ENCODE data around the gene DAB2.

DAB2 gene

DNA sequence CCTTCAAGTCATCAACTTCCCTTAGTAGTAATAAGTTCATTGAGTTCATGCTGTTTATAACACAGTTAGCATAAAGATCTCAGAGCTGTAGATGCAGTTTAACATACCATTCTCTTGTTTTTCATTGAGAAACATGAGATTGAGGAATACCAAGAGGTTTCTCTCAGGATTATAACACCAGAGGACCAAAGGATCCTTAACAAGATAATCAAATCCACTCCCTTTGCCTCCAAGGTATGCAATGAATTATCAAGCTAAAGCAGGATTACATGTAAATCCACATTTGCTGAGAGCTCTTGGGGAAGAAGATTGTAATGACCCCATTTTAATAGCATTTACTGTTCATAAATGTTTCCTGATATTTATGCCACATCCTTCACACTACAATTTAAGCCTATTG lies 35.1 kb upstream of the DAB2 start:
- Histone ChIP-seq H3K27ac (ENCODE audit: extremely low read depth, low read depth, low read length) (no peak overlapping the region), H3K4me1 (ENCODE audit: control insufficient read depth, insufficient read depth, low read length) (no peaks in the 10 kb centered on the region), H3K36me3 (ENCODE audit: control insufficient read depth in 2 of 2, insufficient read depth in 1 of 2, low read length in 2 of 2) (no peaks in the 10 kb centered on the region), H3K9me3 (ENCODE audit: control insufficient read depth, insufficient read depth, low read depth, low read length) (no peaks in the 10 kb centered on the region), H3K4me3 (ENCODE audit: low read depth, low read length) (no peak overlapping the region)
- CTCF ChIA-PET, result interaction anchor here (0.7 to 1.7 kb wide), 2 partner anchors 84 to 640 kb away, joined by 3 to 6 read pairs; no protein-coding TSS in a partner anchor
- TF ChIP-seq EGR2 (tag by site-specific recombination; IDR thresholded peaks at IDR 0.05; ENCODE audit: low read depth), result no peak
- POLR2A ChIA-PET, result no interaction called here

GRCh38 chr5:39459071-39459470 lies 34.3 kb upstream of the DAB2 start:
- Histone ChIP-seq H3K9me3 (ENCODE audit: control insufficient read depth, insufficient read depth, low read depth, low read length) (no peaks in the 10 kb centered on the region), H3K36me3 (ENCODE audit: control insufficient read depth in 2 of 2, insufficient read depth in 1 of 2, low read length in 2 of 2) (no peaks in the 10 kb centered on the region), H3K4me1 (ENCODE audit: control insufficient read depth, insufficient read depth, low read length) (no peaks in the 10 kb centered on the region), H3K4me3 (ENCODE audit: low read depth, low read length) (no peak overlapping the region), H3K27ac (ENCODE audit: extremely low read depth, low read depth, low read length) (no peak overlapping the region)
- ChIA-PET CTCF (interaction anchor here (1.7 kb wide), 1 partner anchor 83 kb away, joined by 6 read pairs; no protein-coding TSS in a partner anchor), POLR2A (no interaction called here)
- TF ChIP-seq ZNF792 (tag by site-specific recombination; IDR thresholded peaks at IDR 0.05) (no peak), HOXD13 (CRISPR knock-in tag; IDR thresholded peaks at IDR 0.05; ENCODE audit: borderline replicate concordance) (no peak)

GRCh38 chr5:39455645-39456044 lies 30.9 kb upstream of the DAB2 start:
- Histone ChIP-seq H3K9me3 (ENCODE audit: control insufficient read depth, insufficient read depth, low read depth, low read length) (no peaks in the 10 kb centered on the region), H3K36me3 (ENCODE audit: control insufficient read depth in 2 of 2, insufficient read depth in 1 of 2, low read length in 2 of 2) (no peaks in the 10 kb centered on the region), H3K4me3 (ENCODE audit: low read depth, low read length) (no peak overlapping the region), H3K27ac (ENCODE audit: extremely low read depth, low read depth, low read length) (no peak overlapping the region), H3K4me1 (ENCODE audit: control insufficient read depth, insufficient read depth, low read length) (no peaks in the 10 kb centered on the region)
- ChIA-PET CTCF (interaction anchor here (0.5 to 1.7 kb wide), 7 partner anchors 31 to 277 kb away, joined by 3 to 6 read pairs (median 3); no protein-coding TSS in a partner anchor), POLR2A (interaction anchor here (0.8 kb wide), 1 partner anchor 31 kb away, joined by 3 read pairs; the partner anchor contains the start of gene DAB2)
- TF ChIP-seq EGR2 (tag by site-specific recombination; IDR thresholded peaks at IDR 0.05; ENCODE audit: low read depth), result no peak
- TF ChIP-seq, protein P1, sequence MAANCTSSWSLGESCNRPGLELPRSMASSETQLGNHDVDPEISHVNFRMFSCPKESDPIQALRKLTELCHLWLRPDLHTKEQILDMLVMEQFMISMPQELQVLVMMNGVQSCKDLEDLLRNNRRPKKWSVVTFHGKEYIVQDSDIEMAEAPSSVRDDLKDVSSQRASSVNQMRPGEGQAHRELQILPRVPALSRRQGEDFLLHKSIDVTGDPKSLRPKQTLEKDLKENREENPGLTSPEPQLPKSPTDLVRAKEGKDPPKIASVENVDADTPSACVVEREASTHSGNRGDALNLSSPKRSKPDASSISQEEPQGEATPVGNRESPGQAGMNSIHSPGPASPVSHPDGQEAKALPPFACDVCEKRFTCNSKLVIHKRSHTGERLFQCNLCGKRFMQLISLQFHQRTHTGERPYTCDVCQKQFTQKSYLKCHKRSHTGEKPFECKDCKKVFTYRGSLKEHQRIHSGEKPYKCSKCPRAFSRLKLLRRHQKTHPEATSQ (tag by site-specific recombination; IDR thresholded peaks at IDR 0.05), result no peak
- TF ChIP-seq ZNF513 (tag by site-specific recombination; IDR thresholded peaks at IDR 0.05), result no peak
- no peak for TF ChIP-seq ZNF449 (tag by site-specific recombination; IDR thresholded peaks at IDR 0.05)
- TF ChIP-seq SCRT1 (tag by site-specific recombination; IDR thresholded peaks at IDR 0.05; ENCODE audit: borderline replicate concordance), result no peak
- TF ChIP-seq ZNF354C (tag by site-specific recombination; IDR thresholded peaks at IDR 0.05; ENCODE audit: borderline replicate concordance, low read depth), result no peak
- TF ChIP-seq BCL11B (tag by site-specific recombination; IDR thresholded peaks at IDR 0.05; ENCODE audit: low read depth), result no peak
- TF ChIP-seq ZNF529 (tag by site-specific recombination; IDR thresholded peaks at IDR 0.05; ENCODE audit: insufficient replicate concordance), result no peak
- TF ChIP-seq ZNF221 (tag by site-specific recombination; IDR thresholded peaks at IDR 0.05; ENCODE audit: borderline replicate concordance), result no peak

DNA sequence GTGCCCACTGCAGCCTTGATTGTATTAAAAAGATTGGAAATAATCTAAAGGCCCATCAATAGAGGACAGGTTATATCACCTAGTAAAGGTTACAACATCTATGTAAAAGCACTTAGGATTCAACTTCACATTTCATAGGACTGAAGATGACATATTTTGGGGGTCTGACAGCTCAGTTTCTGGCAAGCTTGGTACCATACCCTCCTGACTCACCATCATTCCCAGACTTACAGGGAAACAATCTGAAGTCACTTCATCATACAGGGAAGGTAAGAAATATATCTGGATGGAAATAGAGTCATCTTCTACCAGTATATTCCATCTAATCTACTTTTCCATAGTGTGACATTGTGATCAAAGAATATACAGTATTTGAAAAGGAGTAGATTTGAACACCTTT lies 28.8 kb upstream of the DAB2 start:
- Histone ChIP-seq H3K36me3 (ENCODE audit: control insufficient read depth in 2 of 2, insufficient read depth in 1 of 2, low read length in 2 of 2) (no peaks in the 10 kb centered on the region), H3K27ac (ENCODE audit: extremely low read depth, low read depth, low read length) (no peak overlapping the region), H3K4me3 (ENCODE audit: low read depth, low read length) (no peak overlapping the region), H3K9me3 (ENCODE audit: control insufficient read depth, insufficient read depth, low read depth, low read length) (no peaks in the 10 kb centered on the region), H3K4me1 (ENCODE audit: control insufficient read depth, insufficient read depth, low read length) (no peaks in the 10 kb centered on the region)
- no peak for TF ChIP-seq ZNF837 (tag by site-specific recombination; IDR thresholded peaks at IDR 0.05)
- no peak for TF ChIP-seq ZSCAN18 (tag by site-specific recombination; IDR thresholded peaks at IDR 0.05)
- TF ChIP-seq KLF10 (tag by site-specific recombination; IDR thresholded peaks at IDR 0.05), result no peak
- CTCF ChIA-PET, result no interaction called here
- POLR2A ChIA-PET, result no interaction called here

Measured in HEK293 (cell line).